ENCODE results near the gene FXN. TPM values are rescaled to one million over a fixed set of nuclear protein-coding genes. Genes with fewer than 3 reads are reported as not detected.
"Not testable (repeated sequence)": the region's sequence is repeated elsewhere in the genome, so short reads cannot be mapped to it uniquely, and the experiment has no call there.

The FXN gene
- total RNA-seq, 2 donors from 2014 or later: 7.9 to 11.2 TPM

DNA sequence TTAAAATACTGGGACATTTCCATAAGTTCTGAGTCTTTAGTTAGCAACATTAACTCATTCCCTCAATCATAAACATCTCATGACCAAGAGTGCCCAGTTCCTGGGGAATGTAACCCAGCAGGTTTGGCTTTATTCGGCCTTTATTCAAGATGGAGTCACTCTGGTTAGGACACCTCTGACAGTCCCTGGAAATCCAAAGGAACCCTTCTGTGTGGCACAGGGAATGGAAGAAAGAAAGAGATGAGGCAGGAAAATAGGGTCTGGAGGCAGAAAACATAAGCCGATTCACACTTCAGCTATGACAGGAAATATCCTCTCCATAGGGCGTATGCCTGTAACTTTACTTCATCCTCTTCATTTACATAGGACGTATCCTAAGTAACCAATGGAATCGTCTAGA lies 53.5 kb downstream of the FXN start:
- DNase-seq: no peak

DNA sequence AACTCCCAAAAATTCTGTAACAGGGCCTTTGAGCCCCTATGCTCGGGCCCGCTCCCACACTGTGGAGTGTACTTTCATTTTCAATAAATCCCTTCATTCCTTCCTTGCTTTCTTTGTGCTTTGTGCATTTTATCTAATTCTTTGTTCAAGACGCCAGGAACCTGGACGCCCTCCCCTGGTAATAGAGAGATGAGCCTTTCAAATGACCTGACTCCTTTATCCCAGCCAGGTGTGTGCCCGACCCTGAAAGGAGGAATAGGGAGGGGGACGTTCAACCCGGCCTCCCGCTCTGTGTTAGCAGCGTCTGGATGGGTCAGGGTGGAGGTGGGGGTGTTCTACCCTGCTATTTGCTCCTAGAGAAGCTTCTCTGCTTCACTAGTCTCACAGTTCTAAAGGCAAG lies 53.9 kb downstream of the FXN start:
- ATAC-seq (no peak), DNase-seq (no peak)
- intact Hi-C loops (cut with DNase I, micrococcal nuclease): no loop called here

More for the DNA sequence above, 53.5 kb downstream of the FXN start:
- ATAC-seq: no peak
- intact Hi-C loops (cut with DNase I, micrococcal nuclease): no loop called here

DNA sequence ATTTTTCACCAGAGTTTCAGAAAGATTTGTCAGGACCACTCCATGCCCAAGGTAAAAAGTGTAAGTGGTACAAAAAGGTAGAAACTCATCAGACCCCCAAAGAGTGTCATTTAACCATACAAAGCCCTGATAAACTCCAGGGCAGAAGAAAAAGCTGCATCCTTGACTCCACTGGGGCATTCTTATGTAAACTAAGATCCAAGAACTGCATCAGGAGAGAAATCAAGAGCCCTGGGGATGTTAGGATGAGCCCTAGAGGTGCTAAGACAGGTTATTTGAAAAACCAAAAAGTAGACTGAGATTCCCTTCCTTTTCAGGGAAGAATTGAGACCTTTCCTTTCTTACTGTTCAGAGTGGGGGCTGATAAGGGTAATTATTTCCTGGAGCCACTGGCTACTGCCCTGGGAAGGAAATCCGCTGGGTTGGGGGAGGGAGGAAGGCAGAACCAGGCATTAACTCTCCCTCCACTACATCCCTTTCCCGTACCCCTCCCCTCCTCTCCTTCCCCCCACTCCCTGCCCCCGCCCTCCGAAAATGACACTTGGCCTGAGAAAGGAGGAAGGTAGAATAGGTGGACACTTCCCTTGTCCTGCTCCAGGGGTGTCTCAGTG lies 54.7 kb downstream of the FXN start:
- DNase-seq (no peak), ATAC-seq (no peak)
- intact Hi-C loops (cut with DNase I, micrococcal nuclease): no loop called here

DNA sequence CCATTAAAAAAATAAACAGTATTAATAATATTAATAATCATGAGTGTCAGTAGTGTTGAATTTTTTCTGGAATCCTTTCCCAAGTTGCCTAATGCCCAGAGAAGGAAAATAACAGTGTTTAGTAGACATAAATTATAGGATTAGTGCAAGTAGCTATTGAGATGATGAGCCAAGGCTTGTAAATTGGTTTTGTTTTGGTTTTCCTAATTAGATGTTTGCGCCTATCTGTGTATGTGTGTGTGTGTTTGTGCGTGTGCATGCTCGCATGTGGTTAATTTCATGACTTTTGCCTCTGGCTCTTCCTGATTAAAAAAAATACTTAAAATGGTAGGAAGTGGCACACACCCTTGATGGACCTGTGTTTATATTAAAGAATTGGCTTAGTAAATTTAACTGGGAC lies 55.4 kb downstream of the FXN start:
- DNase-seq (no peak), ATAC-seq (no peak)
- intact Hi-C loops (cut with DNase I, micrococcal nuclease): no loop called here

DNA sequence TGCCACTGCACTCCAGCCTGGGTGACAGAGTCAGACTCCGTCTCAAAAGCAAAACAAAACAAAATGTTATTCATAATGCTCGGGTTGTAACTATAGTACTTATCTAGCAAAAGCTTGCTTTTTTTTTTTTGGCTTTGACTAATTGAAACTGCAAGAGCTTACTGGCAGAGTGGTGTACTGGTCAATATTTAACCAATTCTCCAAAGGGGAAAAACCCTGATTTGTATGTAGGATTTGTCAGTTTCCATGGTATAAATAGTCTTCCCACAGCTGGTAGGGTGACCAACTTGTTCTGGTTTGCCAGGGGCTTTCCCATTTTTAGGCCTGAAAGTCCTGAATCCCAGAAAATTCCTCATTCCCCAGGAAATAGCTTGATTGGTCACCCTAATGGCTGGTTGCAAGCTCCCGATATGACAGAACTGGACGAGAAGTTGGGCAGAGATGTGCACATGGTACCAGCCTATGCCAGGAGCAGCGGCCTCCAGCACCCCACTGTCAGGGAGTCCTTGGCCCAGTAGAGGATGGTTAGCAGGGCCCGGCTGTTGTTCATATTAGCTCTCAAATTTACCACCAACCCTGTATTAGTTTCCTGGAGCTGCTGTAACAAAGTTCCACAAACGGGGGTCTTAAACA lies 58.0 kb downstream of the FXN start:
- no peak for DNase-seq
- intact Hi-C loops (cut with DNase I, micrococcal nuclease): no loop called here
- peak; percentile 37 for ATAC-seq

DNA sequence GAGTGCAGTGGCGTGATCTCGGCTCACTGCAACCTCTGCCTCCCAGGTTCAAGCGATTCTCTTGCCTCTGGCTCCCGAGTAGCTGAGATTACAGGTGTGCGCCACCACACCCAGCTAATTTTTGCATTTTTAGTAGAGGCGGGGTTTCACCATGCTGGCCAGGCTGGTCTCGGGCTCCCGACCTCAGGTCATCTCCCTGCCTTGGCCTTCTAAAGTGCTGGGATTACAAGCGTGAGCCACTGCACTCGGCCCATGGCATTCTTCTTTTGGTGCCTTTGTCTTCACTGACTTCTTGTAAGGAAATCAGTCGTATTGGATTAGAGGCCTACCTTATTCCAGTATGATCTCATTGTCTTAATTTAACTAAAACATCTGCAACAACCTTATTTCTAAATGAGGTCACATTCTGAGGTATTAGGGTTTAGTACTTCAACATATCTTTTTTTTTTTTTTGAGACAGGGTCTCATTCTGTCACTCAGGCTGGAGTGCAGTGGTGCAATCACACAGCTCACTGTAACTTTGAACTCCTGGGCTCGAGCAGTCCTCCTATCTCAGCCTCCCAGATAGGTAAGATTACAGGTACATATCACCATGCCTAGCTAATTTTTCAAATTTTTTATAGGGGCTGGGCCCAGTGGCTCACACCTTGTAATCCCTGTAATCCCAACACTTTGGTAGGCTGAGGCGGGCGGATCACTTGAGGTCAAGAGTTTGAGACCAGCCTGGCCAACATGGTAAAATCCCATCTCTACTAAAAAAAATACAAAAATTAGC lies 59.0 kb downstream of the FXN start:
- ATAC-seq; DNase-seq; intact Hi-C loops (cut with DNase I, micrococcal nuclease): not testable (repeated sequence)

DNA sequence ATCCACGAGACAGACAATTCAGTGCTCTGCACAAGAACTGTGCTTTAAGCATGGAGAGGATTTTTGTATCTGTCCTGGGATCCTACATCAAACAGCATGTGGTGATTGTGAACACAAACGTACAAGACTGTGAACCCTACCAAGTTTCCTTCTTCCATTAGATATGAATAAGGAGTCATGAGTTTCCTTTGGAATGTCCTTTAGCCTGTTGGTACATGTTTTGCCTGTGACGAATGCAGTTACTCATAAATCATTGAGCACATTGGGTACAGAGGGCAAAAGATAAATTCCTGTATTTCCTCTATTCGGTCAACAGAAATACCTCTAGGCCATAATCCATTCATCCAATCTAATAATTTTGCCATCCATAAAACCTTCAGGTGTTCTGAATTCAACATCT lies 61.5 kb downstream of the FXN start:
- intact Hi-C loops (cut with DNase I, micrococcal nuclease): no loop called here
- ATAC-seq (peak; percentile 84), DNase-seq (no peak)

DNA sequence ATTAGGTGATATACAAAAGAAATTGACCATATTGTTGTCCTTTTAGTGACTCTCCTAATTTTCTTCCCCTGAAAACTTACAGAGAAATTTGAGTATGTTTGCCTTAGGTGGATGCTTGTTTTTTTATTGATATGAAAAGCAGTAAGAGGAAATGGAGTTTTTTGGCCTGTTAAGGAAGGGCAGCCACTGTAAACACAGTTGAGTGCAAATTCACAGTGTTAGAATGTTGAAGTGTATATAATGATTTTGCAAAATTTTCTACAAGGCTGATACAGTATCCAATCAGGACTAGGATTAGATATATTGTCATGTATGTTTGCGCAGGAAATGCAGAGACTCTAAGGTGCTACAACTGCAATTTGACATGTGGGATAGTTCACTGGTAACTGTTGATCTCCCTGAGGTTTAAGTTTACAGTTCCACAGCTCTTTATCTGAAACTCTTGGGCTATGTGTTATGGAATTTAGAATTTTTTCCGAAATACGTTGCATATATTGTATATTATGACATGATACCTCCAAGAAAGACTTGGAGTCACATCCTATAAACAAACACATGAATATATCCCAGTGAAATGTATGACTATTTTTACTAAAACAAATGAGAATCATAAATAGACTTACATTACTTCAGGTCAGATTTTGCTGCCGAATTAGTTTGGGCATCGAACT lies 62.5 kb downstream of the FXN start:
- intact Hi-C loops (cut with DNase I, micrococcal nuclease): no loop called here
- DNase-seq (no peak), ATAC-seq (peak; percentile 39)

DNA sequence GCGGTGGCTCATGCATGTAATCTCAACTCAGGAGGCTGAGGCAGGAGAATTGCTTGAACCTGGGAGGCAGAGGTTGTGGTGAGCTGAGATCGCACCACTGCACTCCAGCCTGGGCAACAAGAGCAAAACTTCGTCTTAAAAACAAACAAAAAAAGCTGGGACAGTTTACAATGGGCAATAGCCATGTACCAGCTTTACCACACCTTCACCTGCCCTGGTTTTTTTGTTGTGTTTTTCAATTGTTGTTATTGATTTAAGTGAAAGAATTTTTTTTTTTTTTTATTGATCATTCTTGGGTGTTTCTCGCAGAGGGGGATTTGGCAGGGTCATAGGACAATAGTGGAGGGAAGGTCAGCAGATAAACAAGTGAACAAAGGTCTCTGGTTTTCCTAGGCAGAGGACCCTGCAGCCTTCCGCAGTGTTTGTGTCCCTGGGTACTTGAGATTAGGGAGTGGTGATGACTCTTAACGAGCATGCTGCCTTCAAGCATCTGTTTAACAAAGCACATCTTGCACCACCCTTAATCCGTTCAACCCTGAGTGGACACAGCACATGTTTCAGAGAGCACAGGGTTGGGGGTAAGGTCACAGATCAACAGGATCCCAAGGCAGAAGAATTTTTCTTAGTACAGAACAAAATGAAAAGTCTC lies 67.9 kb downstream of the FXN start:
- intact Hi-C loops (cut with DNase I, micrococcal nuclease); ATAC-seq; DNase-seq: not testable (repeated sequence)

DNA sequence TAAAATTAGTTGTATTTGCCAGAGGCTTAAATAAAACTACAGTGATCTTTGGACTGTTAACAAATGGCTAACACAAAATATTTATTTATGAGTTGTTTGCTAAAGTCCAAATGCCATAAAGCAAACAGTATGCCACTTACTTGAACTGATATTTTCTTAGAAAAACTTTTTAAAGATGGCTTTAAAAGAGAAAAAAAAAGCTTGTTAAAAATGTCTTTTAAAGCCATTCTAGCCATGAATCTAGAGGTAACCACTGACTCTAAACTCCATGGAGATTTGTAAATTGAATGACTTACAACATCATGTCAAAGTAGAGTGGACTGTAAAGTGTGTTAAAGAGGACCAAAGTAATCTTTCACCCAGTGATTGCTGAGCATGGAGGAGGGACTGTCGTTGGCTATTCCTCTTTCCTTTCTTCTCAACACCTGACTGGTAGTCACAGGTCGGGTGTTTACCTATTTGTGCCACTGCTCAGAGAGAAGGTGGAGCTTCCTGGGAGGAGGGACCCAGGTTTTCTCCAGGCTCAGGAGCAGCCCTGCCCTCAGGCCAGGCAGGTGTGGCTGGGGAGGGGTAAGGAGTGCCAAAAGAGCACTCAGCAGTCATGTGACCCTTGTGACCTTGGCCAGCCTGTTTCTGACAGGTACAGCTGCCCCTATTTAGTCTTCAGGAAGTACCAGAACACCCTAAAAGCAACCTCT lies 69.4 kb downstream of the FXN start:
- intact Hi-C loops (cut with DNase I, micrococcal nuclease): no loop called here
- ATAC-seq: peak; percentile 99
- peak; percentile 87 to 95 for DNase-seq

DNA sequence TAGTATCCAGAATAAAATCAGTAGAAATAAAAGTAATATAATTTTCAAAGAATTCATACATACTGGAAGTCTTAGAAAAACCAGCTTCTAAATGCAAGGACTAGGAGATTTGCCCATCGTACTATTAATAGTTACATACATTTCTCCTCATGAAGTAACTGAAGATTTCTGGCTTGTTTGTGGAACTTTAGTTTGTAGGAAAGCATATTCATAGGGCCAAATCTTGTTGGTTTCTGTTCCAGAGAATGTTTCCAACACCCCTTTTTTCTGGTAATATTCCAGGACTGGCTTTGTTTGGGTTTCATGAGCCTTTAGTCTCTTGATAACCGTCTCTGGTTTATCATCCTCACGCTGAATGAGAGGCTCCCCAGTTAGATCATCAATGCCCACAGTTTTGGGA lies 72.2 kb downstream of the FXN start:
- ATAC-seq: no peak
- DNase-seq: no peak
- intact Hi-C loops (cut with DNase I, micrococcal nuclease): no loop called here

DNA sequence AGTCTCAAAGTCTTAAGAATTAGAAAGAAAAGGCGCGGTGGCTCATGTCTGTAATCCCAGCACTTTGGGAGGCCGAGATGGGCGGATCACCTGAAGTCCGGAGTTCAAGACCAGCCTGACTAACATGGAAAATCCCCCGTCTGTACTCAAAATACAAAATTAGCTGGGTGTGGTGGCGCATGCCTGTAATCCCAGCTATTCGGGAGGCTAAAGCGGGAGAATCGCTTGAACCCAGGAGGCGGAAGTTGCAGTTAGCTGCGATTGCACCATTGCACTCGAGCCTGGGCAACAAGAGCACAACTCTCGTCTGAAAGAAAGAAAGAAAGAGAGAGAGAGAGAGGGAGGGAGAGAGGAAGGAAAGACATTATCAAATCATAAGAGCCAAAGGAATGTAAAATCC lies 73.2 kb downstream of the FXN start:
- intact Hi-C loops (cut with DNase I, micrococcal nuclease); DNase-seq; ATAC-seq: not testable (repeated sequence)

DNA sequence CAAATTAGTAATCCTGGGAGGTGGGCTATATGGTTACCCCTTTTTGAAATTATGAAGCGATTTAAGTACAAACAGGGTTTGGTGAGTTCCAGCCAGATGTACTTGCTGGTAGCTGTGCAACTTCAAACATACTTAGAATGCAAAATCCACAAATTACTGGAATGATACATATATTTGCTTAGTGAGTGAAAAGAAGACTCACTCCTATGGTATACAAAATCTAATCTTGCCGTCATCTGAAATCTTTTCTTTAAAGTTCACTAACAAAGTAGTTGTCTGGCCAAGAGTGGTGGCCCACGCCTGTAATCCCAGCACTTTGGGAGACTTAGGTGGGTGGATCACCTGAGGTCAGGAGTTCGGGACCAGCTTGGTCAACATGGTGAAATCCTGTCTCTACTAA lies 73.6 kb downstream of the FXN start:
- ATAC-seq: no peak
- intact Hi-C loops (cut with DNase I, micrococcal nuclease): no loop called here

DNA sequence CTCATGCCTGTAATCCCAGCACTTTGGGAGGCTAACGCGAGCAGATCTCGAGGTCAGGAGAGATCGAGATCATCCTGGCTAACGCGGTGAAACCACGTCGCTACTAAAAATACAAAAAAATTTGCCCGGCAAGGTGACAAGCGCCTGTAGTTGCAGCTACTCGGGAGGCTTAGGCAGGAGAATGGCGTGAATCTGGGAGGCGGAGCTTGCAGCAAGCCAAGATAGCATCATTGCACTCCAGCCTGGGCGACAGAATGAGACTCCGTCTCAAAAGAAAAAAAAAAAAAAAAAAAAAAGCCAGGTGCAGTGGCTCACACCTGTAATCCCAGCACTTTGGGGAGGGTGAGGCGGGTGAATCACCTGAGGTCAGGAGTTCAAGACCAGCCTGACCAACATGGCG lies 77.1 kb downstream of the FXN start:
- ATAC-seq; DNase-seq; intact Hi-C loops (cut with DNase I, micrococcal nuclease): not testable (repeated sequence)

More for the DNA sequence above, 73.6 kb downstream of the FXN start:
- DNase-seq: no peak

DNA sequence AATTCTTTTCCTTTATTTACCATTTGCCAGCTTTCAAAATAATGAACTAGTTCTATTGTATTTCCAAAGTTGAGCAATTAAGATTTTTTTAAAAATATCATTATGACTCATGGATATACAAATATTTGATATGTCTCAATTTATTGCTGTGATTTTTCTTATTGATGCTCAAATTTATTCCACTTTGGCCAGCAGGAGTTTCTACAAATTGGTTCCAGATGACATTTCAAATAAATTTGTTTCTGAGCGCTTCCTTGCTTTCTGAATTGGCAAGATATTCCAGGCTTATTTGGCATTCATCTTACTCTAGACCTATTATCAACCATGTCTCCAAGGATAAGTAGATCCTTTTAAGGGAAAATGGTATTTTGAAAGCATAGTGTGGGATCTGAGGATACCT lies 80.1 kb downstream of the FXN start:
- DNase-seq (no peak), ATAC-seq (no peak)
- intact Hi-C loops (cut with DNase I, micrococcal nuclease): no loop called here

DNA sequence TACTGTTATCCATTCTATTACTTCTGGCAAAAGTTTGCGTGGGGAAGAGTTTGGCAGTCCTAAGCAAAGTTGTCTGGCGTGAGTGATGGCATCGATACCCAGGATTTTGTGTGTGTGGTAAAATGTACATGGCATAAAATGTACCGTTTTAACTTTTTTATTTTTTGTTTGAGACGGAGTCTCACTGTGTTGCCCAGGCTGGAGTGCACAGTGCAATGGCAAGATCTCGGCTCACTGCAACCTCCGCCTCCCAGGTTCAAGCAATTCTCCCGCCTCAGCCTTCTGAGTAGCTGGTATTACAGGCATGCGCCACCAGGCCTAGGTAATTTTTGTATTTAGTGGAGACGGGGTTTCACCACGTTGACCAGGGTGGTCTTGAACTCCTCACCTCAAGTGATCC lies 83.1 kb downstream of the FXN start:
- intact Hi-C loops (cut with DNase I, micrococcal nuclease): no loop called here
- DNase-seq (no peak), ATAC-seq (no peak)

DNA sequence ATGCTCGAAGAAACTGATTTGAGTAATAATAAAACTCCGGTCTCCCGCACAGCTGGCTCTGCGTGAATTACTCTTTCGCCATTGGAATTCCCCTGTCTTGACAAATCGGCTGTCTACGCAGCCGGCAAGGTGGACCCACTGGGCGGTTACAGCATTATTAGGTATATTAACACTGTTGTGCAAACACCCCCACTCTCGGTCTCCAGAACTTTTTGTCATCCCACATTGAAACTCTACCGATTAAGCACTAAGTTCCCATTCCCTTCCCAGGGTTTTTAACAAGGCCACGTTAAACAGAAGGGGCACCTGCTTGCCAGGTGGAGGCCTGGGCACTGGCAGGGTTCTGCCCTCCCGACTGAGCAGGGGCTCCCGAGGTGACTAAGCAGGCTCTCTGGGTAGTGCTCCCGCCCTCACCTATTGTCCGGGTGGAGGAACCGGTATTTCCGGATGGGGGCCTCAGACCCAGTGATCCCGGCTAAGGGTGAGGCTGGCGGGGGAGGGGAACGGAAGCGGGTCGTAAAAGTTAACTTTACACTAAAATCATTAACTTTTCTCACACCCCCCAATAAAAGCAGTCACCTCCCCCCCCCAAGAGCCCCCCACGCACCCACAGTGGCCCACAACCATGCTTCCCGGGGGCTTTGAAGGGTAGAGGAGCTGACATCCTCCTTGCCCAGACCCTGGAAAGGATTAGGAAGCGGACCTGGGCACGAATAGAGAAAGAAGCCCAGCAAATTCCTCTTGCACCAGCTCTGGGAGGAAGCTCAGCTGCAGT lies 85.0 kb downstream of the FXN start:
- intact Hi-C loops (cut with DNase I, micrococcal nuclease): no loop called here
- ATAC-seq: peak; percentile 83
- peak; percentile 95 for DNase-seq
